BE2C (cell line): ENCODE results near the gene GADD45B.

ENCODE experiments used
- DNase-seq: peaks from one replicate; pipeline ENCODE4 v3.0.0-alpha.2; 2020
- H3K27me3 ChIP-seq: fragments of 250-450 bp; sonication (Bioruptor Pico); 2 replicates; pipeline ENCODE4 v1.5.1; 2020; ENCODE audit warnings: mild to moderate bottlenecking
- H3K36me3 ChIP-seq: fragments of 250-450 bp; sonication (Bioruptor Pico); 2 replicates; pipeline ENCODE4 v1.5.1; 2020; ENCODE audit warnings: mild to moderate bottlenecking
- H3K4me1 ChIP-seq: fragments of 250-450 bp; sonication (Bioruptor Pico); 2 replicates; pipeline ENCODE4 v1.5.1; 2020
- H3K4me3 ChIP-seq: 2 replicates; pipeline ENCODE4 v1.5.1; 2011; ENCODE audit warnings: low read depth, low read length
- H3K9me3 ChIP-seq: fragments of 250-450 bp; sonication (Bioruptor Pico); 2 replicates; pipeline ENCODE4 v1.5.1; 2020
- TF ChIP-seq, protein P1 (sequence below): IDR thresholded peaks from 2 replicates; pipeline ENCODE4 v1.5.1; 2012; ENCODE audit warnings: mild to moderate bottlenecking, low read depth, low read length

Gene GADD45B

DNA sequence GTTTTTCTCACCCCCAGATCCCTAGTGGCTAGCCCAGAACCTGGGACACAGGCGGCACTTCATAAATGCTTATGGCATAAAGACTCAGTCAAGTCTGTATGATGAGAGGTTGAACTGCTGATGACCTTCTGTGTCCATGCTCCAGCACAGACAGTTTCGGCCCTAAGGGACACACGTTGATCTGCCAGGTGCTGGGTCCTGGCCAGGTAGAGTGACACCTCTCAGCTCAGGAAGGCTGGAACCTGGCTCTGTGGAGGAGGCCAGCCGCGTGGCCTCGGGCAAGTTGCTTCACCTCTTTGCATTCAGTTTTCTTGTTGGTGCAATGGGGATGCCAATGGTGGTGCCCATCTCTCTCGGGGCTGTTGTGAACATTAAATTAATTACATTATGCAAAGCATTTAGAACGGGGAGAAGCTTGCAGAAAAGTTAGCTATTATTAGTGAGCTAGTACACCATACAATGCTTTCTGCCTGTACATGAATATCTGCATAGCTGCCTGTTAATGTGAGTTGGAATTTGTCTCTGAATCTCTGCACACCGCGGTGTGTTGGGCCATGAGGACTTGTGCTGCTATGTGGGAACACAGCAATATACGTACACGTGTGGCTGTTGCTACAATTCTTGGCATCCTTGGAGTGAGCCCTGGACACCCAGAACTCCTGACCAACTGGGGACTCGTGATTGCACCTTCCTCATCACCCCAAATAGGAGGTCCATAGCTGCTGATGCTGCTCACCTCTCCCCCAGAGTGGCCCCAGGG lies 8.4 kb downstream of the GADD45B start:
- Histone ChIP-seq H3K27me3 (peaks cover 19% of the 10 kb centered on the region), H3K9me3 (no peaks in the 10 kb centered on the region), H3K36me3 (no peaks in the 10 kb centered on the region), H3K4me1 (no peaks in the 10 kb centered on the region), H3K4me3 (no peak overlapping the region)
- DNase-seq = no peak
- TF ChIP-seq, protein P1, sequence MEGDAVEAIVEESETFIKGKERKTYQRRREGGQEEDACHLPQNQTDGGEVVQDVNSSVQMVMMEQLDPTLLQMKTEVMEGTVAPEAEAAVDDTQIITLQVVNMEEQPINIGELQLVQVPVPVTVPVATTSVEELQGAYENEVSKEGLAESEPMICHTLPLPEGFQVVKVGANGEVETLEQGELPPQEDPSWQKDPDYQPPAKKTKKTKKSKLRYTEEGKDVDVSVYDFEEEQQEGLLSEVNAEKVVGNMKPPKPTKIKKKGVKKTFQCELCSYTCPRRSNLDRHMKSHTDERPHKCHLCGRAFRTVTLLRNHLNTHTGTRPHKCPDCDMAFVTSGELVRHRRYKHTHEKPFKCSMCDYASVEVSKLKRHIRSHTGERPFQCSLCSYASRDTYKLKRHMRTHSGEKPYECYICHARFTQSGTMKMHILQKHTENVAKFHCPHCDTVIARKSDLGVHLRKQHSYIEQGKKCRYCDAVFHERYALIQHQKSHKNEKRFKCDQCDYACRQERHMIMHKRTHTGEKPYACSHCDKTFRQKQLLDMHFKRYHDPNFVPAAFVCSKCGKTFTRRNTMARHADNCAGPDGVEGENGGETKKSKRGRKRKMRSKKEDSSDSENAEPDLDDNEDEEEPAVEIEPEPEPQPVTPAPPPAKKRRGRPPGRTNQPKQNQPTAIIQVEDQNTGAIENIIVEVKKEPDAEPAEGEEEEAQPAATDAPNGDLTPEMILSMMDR = no peak

DNA sequence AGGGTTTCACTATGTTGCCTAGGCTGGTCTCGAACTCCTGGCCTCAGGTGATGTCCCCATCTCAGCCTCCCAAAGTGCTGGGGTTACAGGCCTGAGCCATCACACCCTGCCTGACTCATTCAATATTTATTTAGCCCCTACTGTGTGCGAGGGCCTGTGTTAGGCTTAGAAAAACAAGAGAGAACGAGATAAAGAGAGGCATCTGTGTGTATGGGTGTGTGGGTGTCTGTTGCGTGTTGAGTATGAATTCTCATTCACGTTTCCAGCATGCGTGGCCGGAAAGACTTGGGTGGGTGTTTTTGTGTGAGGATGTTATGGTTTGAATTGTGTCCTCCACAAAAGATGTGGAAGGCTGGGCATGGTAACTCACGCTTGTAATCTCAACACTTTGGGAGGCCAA lies 9.5 kb downstream of the GADD45B start:
- no peak for DNase-seq
- no peaks in the 10 kb centered on the region for H3K4me1 ChIP-seq
- no peak overlapping the region for H3K4me3 ChIP-seq
- TF ChIP-seq, protein P1 = no peak
- H3K9me3 ChIP-seq = no peaks in the 10 kb centered on the region
- peaks cover 24% of the 10 kb centered on the region for H3K27me3 ChIP-seq
- no peaks in the 10 kb centered on the region for H3K36me3 ChIP-seq

DNA sequence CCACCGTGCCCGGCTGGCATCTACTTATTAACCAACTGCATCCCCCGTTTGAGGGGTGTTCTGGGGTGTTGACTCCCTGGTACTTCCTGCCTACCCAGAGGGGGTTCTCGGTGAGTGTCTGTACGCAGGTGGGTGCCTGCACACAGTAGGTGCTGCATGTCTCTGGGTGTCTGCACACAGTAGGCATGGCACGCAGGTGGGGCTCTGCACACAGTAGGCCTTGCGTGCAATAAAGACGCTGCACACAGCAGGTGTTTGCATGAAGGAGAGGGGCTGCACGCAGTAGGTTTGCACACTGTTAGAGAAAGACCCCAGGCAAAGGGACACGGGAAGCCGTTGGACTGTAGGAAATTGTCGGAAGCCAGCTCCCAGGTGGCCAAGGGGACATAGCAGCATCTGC lies 11.2 kb downstream of the GADD45B start:
- Histone ChIP-seq H3K4me3 (no peak overlapping the region), H3K9me3 (no peaks in the 10 kb centered on the region), H3K36me3 (no peaks in the 10 kb centered on the region), H3K27me3 (peaks cover 24% of the 10 kb centered on the region), H3K4me1 (no peaks in the 10 kb centered on the region)
- no peak for DNase-seq
- TF ChIP-seq, protein P1 = no peak

DNA sequence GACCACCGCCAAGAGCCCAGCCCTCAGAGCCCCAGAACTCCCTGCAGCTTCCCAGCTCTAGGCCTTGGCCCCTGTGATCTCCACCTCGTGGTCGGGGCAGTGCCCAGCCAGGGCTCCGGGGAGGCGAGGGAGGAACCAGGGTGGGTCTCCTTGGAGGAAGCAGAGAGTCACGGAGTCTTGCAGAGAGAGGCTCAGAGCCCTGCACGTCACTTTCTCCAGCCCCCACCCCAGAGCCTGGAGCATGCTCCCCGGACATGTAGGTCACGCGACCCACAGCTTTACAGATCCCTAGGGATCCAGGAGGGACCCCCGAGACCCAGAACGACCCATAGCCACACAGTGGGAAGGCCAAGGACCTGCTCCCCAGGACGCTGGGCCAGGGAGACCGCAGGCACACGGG lies 11.9 kb downstream of the GADD45B start:
- peaks cover 24% of the 10 kb centered on the region for H3K27me3 ChIP-seq
- TF ChIP-seq, protein P1 = no peak
- H3K4me1 ChIP-seq = no peaks in the 10 kb centered on the region
- H3K9me3 ChIP-seq = no peaks in the 10 kb centered on the region
- H3K4me3 ChIP-seq = no peak overlapping the region
- no peak for DNase-seq
- H3K36me3 ChIP-seq = no peaks in the 10 kb centered on the region

DNA sequence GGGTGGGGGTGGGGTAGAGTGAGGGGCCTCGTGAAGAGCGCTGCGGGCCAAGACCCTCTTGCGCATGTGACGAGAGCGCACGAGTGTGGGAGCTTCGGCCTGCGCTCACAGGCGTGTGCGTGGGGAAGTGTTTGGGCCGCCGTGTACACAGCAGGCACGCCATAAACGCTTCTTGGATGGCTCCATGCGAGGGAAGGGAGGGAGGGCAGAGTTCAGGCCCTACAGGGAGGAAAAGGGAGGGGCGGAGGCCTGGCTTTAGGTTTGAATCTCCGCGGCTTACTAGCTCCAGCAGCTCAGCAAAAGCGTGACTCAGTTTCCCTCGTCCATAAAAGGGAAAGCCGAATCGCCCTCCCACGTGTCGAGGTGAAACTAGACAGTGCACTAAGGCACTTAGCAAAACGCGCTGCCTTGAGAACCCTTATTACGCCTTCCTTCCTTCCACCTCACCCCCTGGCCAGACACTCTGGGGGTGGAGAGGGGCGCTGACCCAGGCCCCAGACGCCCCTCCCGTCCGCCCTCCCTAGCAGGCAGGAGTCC lies 12.5 kb downstream of the GADD45B start:
- H3K4me1 ChIP-seq = no peaks in the 10 kb centered on the region
- no peaks in the 10 kb centered on the region for H3K9me3 ChIP-seq
- TF ChIP-seq, protein P1 = no peak
- H3K4me3 ChIP-seq = no peak overlapping the region
- H3K27me3 ChIP-seq = peaks cover 24% of the 10 kb centered on the region
- DNase-seq = no peak
- H3K36me3 ChIP-seq = no peaks in the 10 kb centered on the region
